GM18868 (cell line): Measurements from ENCODE around the gene LSM14B.
"Not testable (repeated sequence)": the region's sequence is repeated elsewhere in the genome, so short reads cannot be mapped to it uniquely, and the experiment has no call there.

Source experiments
- ATAC-seq: cut with Tn5 transposase; IDR thresholded peaks from one replicate; pipeline ENCODE4 v1.9.1; 2021; ENCODE audit warnings: mild to moderate bottlenecking, moderate library complexity; ENCODE audit not compliant: unreplicated experiment

The LSM14B gene

GRCh38 chr20:62121776-62122653 lies at the start of gene LSM14B:
TSS of gene LSM14B (plus strand) at chr20:62122475. CDS start at chr20:62122667, 192 bp downstream.
- peak; percentile 78 for ATAC-seq

- ATAC-seq: no peak
Measured at GRCh38 chr20:62073323-62073722, 49.0 kb upstream of the LSM14B start.

GRCh38 chr20:62079166-62079565 lies 43.1 kb upstream of the LSM14B start:
- ATAC-seq: no peak

GRCh38 chr20:62080249-62080990 lies 41.9 kb upstream of the LSM14B start:
- ATAC-seq: no peak

- ATAC-seq: no peak
Measured at GRCh38 chr20:62083312-62083711, 39.0 kb upstream of the LSM14B start.

- ATAC-seq: not testable (repeated sequence)
Measured at GRCh38 chr20:62084224-62084623, 38.1 kb upstream of the LSM14B start.

GRCh38 chr20:62085206-62085605 lies 37.1 kb upstream of the LSM14B start:
- no peak for ATAC-seq

GRCh38 chr20:62087227-62087626 lies 35.0 kb upstream of the LSM14B start:
- no peak for ATAC-seq

- ATAC-seq: no peak
Measured at GRCh38 chr20:62087632-62088031, 34.6 kb upstream of the LSM14B start.

- no peak for ATAC-seq
Measured at GRCh38 chr20:62088258-62089127, 33.8 kb upstream of the LSM14B start.

GRCh38 chr20:62089393-62089792 lies 32.9 kb upstream of the LSM14B start:
- no peak for ATAC-seq

GRCh38 chr20:62096421-62097380 lies 25.6 kb upstream of the LSM14B start:
- ATAC-seq: no peak

GRCh38 chr20:62097881-62098407 lies 24.3 kb upstream of the LSM14B start:
- ATAC-seq: no peak

- no peak for ATAC-seq
Measured at GRCh38 chr20:62101078-62101477, 21.2 kb upstream of the LSM14B start.

- ATAC-seq: no peak
Measured at GRCh38 chr20:62103508-62104233, 18.6 kb upstream of the LSM14B start.

GRCh38 chr20:62104234-62104789 lies 18.0 kb upstream of the LSM14B start:
- no peak for ATAC-seq

- no peak for ATAC-seq
Measured at GRCh38 chr20:62104791-62105345, 17.4 kb upstream of the LSM14B start.

GRCh38 chr20:62105592-62105991 lies 16.7 kb upstream of the LSM14B start:
- ATAC-seq: no peak
